NAMALWA (cell line): Measurements from ENCODE around the gene DMGDH.
A peak's percentile ranks its signal among the peaks of the same experiment; 100 is the strongest.
"Not testable (repeated sequence)": the region's sequence is repeated elsewhere in the genome, so short reads cannot be mapped to it uniquely, and the experiment has no call there.

Source experiments
- DNase-seq: peaks from one replicate; pipeline ENCODE4 v3.0.0-alpha.2; 2015; ENCODE audit warnings: low spot score

Gene DMGDH

GRCh38 chr5:79011219-79011836, 58.1 kb downstream of the DMGDH start:
- peak; percentile 10 for DNase-seq

- no peak for DNase-seq
Measured at GRCh38 chr5:79008362-79008761, 61.1 kb downstream of the DMGDH start.

- no peak for DNase-seq
Measured at GRCh38 chr5:79007872-79008271, 61.6 kb downstream of the DMGDH start.

GRCh38 chr5:79005936-79006631, 63.4 kb downstream of the DMGDH start:
- no peak for DNase-seq

- no peak for DNase-seq
Measured at GRCh38 chr5:79005151-79005550, 64.3 kb downstream of the DMGDH start.

- DNase-seq: no peak
Measured at GRCh38 chr5:79002374-79002773, 67.1 kb downstream of the DMGDH start.

GRCh38 chr5:79001471-79001870, 68.0 kb downstream of the DMGDH start:
- no peak for DNase-seq

GRCh38 chr5:78997090-78997489, 72.4 kb downstream of the DMGDH start:
- no peak for DNase-seq

GRCh38 chr5:78995521-78996007, 73.9 kb downstream of the DMGDH start:
- DNase-seq: no peak

- no peak for DNase-seq
Measured at GRCh38 chr5:78993165-78993564, 76.3 kb downstream of the DMGDH start.

- DNase-seq: no peak
Measured at GRCh38 chr5:78992146-78992545, 77.3 kb downstream of the DMGDH start.

GRCh38 chr5:78989080-78989479, 80.4 kb downstream of the DMGDH start:
- DNase-seq: no peak

GRCh38 chr5:78985725-78986223, 83.7 kb downstream of the DMGDH start:
- DNase-seq: peak; percentile 76

GRCh38 chr5:78985116-78985724, 84.3 kb downstream of the DMGDH start, which contains the start of gene ARSB:
ARSB (minus strand) TSS chr5:78985310; CDS start chr5:78985248, 62 bp downstream.
- peak; percentile 73 for DNase-seq

- DNase-seq: peak; percentile 87
Measured at GRCh38 chr5:78984439-78985115, 84.9 kb downstream of the DMGDH start.

- peak; percentile 58 for DNase-seq
Measured at GRCh38 chr5:78983601-78984438, 85.7 kb downstream of the DMGDH start.

- DNase-seq: not testable (repeated sequence)
Measured at GRCh38 chr5:78983194-78983593, 86.3 kb downstream of the DMGDH start.

- DNase-seq: no peak
Measured at GRCh38 chr5:78979909-78980308, 89.6 kb downstream of the DMGDH start.

- DNase-seq: no peak
Measured at GRCh38 chr5:78979117-78979742, 90.2 kb downstream of the DMGDH start.

GRCh38 chr5:78975035-78975434, 94.4 kb downstream of the DMGDH start:
- no peak for DNase-seq

- DNase-seq: no peak
Measured at GRCh38 chr5:78974601-78975000, 94.9 kb downstream of the DMGDH start.
